WTC11 (cell line): ENCODE measurements around the gene EFCC1.

Experiments used
- ESRRA ChIP-seq: sonication (generic); formaldehyde crosslinking; IDR thresholded peaks from 2 replicates; pipeline ENCODE4 v1.8.1; 2022; ENCODE audit warnings: mild to moderate bottlenecking, missing genetic modification reagents, borderline replicate concordance
- MXD4 ChIP-seq: fragments of 250-450 bp; sonication (Bioruptor Pico); IDR thresholded peaks from 2 replicates; pipeline ENCODE4 v1.8.0; 2021; ENCODE audit warnings: mild to moderate bottlenecking, moderate library complexity, borderline replicate concordance
- TCF7 ChIP-seq: sonication (generic); formaldehyde crosslinking; IDR thresholded peaks from 2 replicates; pipeline ENCODE4 v1.8.0; 2022; ENCODE audit warnings: mild to moderate bottlenecking, low read depth, missing genetic modification reagents, moderate library complexity
- ZNF138 ChIP-seq: sonication (generic); formaldehyde crosslinking; conservative IDR thresholded peaks from 2 replicates; pipeline ENCODE4 v1.8.1; 2022; ENCODE audit warnings: mild to moderate bottlenecking, moderate library complexity, missing genetic modification reagents
- TF ChIP-seq, protein P1 (sequence below): fragments of 200-600 bp; IDR thresholded peaks from 2 replicates; pipeline ENCODE4 v1.8.0; 2022; ENCODE audit warnings: antibody characterized with exemption

DNA sequence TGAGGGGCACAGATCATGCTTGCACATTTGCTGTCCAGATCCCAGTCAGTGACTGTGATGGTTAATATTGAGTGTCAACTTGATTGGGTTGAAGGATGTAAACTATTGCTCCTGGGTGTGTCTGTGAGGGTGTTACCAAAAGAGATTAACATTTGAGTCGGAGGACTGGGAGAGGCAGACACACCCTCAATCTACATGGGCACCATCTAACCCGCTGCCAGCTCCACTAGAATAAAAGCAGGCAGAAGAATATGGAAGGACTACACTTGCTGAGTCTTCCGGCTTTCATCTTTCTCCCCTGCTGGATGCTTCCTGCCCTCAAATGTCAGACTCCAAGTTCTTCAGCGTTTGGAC lies 64.6 kb downstream of the EFCC1 start:
- TF ChIP-seq, protein P1, sequence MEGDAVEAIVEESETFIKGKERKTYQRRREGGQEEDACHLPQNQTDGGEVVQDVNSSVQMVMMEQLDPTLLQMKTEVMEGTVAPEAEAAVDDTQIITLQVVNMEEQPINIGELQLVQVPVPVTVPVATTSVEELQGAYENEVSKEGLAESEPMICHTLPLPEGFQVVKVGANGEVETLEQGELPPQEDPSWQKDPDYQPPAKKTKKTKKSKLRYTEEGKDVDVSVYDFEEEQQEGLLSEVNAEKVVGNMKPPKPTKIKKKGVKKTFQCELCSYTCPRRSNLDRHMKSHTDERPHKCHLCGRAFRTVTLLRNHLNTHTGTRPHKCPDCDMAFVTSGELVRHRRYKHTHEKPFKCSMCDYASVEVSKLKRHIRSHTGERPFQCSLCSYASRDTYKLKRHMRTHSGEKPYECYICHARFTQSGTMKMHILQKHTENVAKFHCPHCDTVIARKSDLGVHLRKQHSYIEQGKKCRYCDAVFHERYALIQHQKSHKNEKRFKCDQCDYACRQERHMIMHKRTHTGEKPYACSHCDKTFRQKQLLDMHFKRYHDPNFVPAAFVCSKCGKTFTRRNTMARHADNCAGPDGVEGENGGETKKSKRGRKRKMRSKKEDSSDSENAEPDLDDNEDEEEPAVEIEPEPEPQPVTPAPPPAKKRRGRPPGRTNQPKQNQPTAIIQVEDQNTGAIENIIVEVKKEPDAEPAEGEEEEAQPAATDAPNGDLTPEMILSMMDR, result no peak
- TF ChIP-seq MXD4 (CRISPR knock-in tag), result no peak
- no peak for TF ChIP-seq TCF7 (CRISPR knock-in tag)
- TF ChIP-seq ESRRA, result no peak
- TF ChIP-seq ZNF138 (CRISPR knock-in tag), result no peak
